ENCODE data around the gene PPP3CA. TPM values are rescaled to one million over a fixed set of nuclear protein-coding genes. Genes with fewer than 3 reads are reported as not detected.
A peak's percentile ranks its signal among the peaks of the same experiment; 100 is the strongest.

Gene PPP3CA
- polyA plus RNA-seq, 1 donor (not counting 4 experiments of a cell fraction or from before 2014, with no cell fraction given), result 43.3 TPM

- dilution Hi-C loops (cut with MboI; ENCODE audit: extremely low pct_ligation_motif_present, low sequenced_read_pairs), result no loop called here
- no peaks in the 10 kb centered on the region for H3K27me3 ChIP-seq (ENCODE audit: control insufficient read depth, extremely low read depth, insufficient read depth, low read length)
- peak; percentile 92 for FAIRE-seq
- no peaks in the 10 kb centered on the region for H4K20me1 ChIP-seq (ENCODE audit: control insufficient read depth, extremely low read depth, insufficient read depth, low read length)
- H3K9me1 ChIP-seq (ENCODE audit: control insufficient read depth, extremely low read depth, insufficient read depth, low read length), result no peaks in the 10 kb centered on the region
- TF ChIP-seq EZH2 (IDR thresholded peaks at IDR 0.05; ENCODE audit: low read length), result no peak
- TF ChIP-seq CTCF (optimal IDR thresholded peaks at IDR 0.05 in 1 of 3, IDR thresholded peaks at IDR 0.05 in 1 of 3, conservative IDR thresholded peaks at IDR 0.05 in 1 of 3; ENCODE audit: extremely low read depth in 1 of 3, insufficient read depth in 2 of 3, low read length in 3 of 3), result no peak
- DNase-seq (ENCODE audit: low read depth, low spot score), result peak; percentile 26
- H3K36me3 ChIP-seq (ENCODE audit: control insufficient read depth in 2 of 2, extremely low read depth in 1 of 2, insufficient read depth in 2 of 2, low read length in 2 of 2), result no peaks in the 10 kb centered on the region
- no peak overlapping the region for H3K9ac ChIP-seq (ENCODE audit: control insufficient read depth, extremely low read depth, insufficient read depth, low read length)
- H3K27ac ChIP-seq (ENCODE audit: control insufficient read depth, insufficient read depth, low read length), result no peak overlapping the region
- H3K4me3 ChIP-seq (ENCODE audit: control insufficient read depth in 2 of 3, extremely low read depth in 1 of 3, insufficient read depth in 2 of 3, low read depth in 1 of 3, low read length in 3 of 3), result no peak overlapping the region
- H3K4me1 ChIP-seq (ENCODE audit: control insufficient read depth, extremely low read depth, insufficient read depth, low read length), result peaks cover 8% of the 10 kb centered on the region
- H3K79me2 ChIP-seq (ENCODE audit: control insufficient read depth, insufficient read depth, low read length), result peaks cover 71% of the 10 kb centered on the region
- no peak overlapping the region for H2AFZ ChIP-seq (ENCODE audit: control insufficient read depth, low read length)
- no peaks in the 10 kb centered on the region for H3K9me3 ChIP-seq (ENCODE audit: control insufficient read depth, low read depth, low read length)
- no peak overlapping the region for H3K4me2 ChIP-seq (ENCODE audit: control insufficient read depth, extremely low read depth, insufficient read depth, low read depth, low read length)
Measured at GRCh38 chr4:101232074-101232776, 115.1 kb downstream of the PPP3CA start.

- dilution Hi-C loops (cut with MboI; ENCODE audit: extremely low pct_ligation_motif_present, low sequenced_read_pairs), result no loop called here
- TF ChIP-seq CTCF (optimal IDR thresholded peaks at IDR 0.05 in 1 of 3, IDR thresholded peaks at IDR 0.05 in 1 of 3, conservative IDR thresholded peaks at IDR 0.05 in 1 of 3; ENCODE audit: extremely low read depth in 1 of 3, insufficient read depth in 2 of 3, low read length in 3 of 3), result no peak
- no peak for TF ChIP-seq EZH2 (IDR thresholded peaks at IDR 0.05; ENCODE audit: low read length)
- Histone ChIP-seq H3K4me3 (ENCODE audit: control insufficient read depth in 2 of 3, extremely low read depth in 1 of 3, insufficient read depth in 2 of 3, low read depth in 1 of 3, low read length in 3 of 3) (no peak overlapping the region), H3K4me1 (ENCODE audit: control insufficient read depth, extremely low read depth, insufficient read depth, low read length) (peaks cover 8% of the 10 kb centered on the region), H3K9ac (ENCODE audit: control insufficient read depth, extremely low read depth, insufficient read depth, low read length) (no peak overlapping the region), H4K20me1 (ENCODE audit: control insufficient read depth, extremely low read depth, insufficient read depth, low read length) (no peaks in the 10 kb centered on the region), H3K79me2 (ENCODE audit: control insufficient read depth, insufficient read depth, low read length) (peaks cover 71% of the 10 kb centered on the region), H2AFZ (ENCODE audit: control insufficient read depth, low read length) (no peak overlapping the region), H3K9me3 (ENCODE audit: control insufficient read depth, low read depth, low read length) (no peaks in the 10 kb centered on the region), H3K27ac (ENCODE audit: control insufficient read depth, insufficient read depth, low read length) (no peak overlapping the region), H3K36me3 (ENCODE audit: control insufficient read depth in 2 of 2, extremely low read depth in 1 of 2, insufficient read depth in 2 of 2, low read length in 2 of 2) (no peaks in the 10 kb centered on the region), H3K27me3 (ENCODE audit: control insufficient read depth, extremely low read depth, insufficient read depth, low read length) (no peaks in the 10 kb centered on the region), H3K4me2 (ENCODE audit: control insufficient read depth, extremely low read depth, insufficient read depth, low read depth, low read length) (no peak overlapping the region), H3K9me1 (ENCODE audit: control insufficient read depth, extremely low read depth, insufficient read depth, low read length) (no peaks in the 10 kb centered on the region)
- FAIRE-seq (no peak), DNase-seq (ENCODE audit: low read depth, low spot score) (no peak)
Measured at GRCh38 chr4:101230801-101231426, 116.4 kb downstream of the PPP3CA start.
